Mucosa of descending colon (tissue), 3 donors: Measurements from ENCODE around the gene IFNG. TPM values are rescaled to one million over a fixed set of nuclear protein-coding genes. Genes with fewer than 3 reads are reported as not detected.
A peak's percentile ranks its signal among the peaks of the same experiment; 100 is the strongest.

Source experiments
- ATAC-seq: fragments of 200-7000 bp; cut with Tn5 transposase; one replicate; pipeline ENCODE4 v1.9.1; 2020; ENCODE audit warnings: mild to moderate bottlenecking, moderate library complexity
- DNase-seq, 3 donors: peaks; one replicate each; pipeline ENCODE4 v3.0.0-alpha.2; 2020
- H3K36me3 ChIP-seq: fragments of 200-600 bp; one replicate; pipeline ENCODE4 v1.8.0; 2021; ENCODE audit warnings: low read depth, mild to moderate bottlenecking
- H3K4me1 ChIP-seq: fragments of 200-600 bp; one replicate; pipeline ENCODE4 v1.8.0; 2021; ENCODE audit warnings: low read depth, mild to moderate bottlenecking
- H3K4me3 ChIP-seq: fragments of 200-600 bp; one replicate; pipeline ENCODE4 v1.8.0; 2021; ENCODE audit warnings: mild to moderate bottlenecking
- H3K9me3 ChIP-seq: fragments of 200-600 bp; one replicate; pipeline ENCODE4 v1.8.0; 2021; ENCODE audit warnings: mild to moderate bottlenecking
- intact Hi-C, 2 donors: fragments of 100-400 bp; cut with DNase I in 1 of 2; cut with micrococcal nuclease in 1 of 2; formaldehyde crosslinking; loops; one replicate each; pipeline versions ENCODE4 v1.11.0 to v1.11.1; 2022; cut with DNase I, micrococcal nuclease
- total RNA-seq, 3 donors: library from RNA; stranded (reverse); fragmentation: NEBNext Ultra II Directional in 2 of 3; extraction: Animal tissue kit (Norgen Biotek cat#: 25700) in 2 of 3; gene quantifications; one replicate each; pipeline versions ENCODE4 v1.2.1 to v1.2.4, GENCODE V29; 2021 to 2023
- TF ChIP-seq, protein P1 (sequence below): fragments of 200-600 bp; IDR thresholded peaks from one replicate; pipeline ENCODE4 v1.8.0; 2022; ENCODE audit warnings: antibody characterized with exemption, mild to moderate bottlenecking
- donor health status: DM: no; HTN: no; CAD: no; lungs with moderate emphysema.
- donor health status: DM: no; HTN: no; CAD: no.
- donor health status: DM: no; HTN: yes; CAD: no.

IFNG gene
- total RNA-seq, 3 donors from 2014 or later: not detected

DNA sequence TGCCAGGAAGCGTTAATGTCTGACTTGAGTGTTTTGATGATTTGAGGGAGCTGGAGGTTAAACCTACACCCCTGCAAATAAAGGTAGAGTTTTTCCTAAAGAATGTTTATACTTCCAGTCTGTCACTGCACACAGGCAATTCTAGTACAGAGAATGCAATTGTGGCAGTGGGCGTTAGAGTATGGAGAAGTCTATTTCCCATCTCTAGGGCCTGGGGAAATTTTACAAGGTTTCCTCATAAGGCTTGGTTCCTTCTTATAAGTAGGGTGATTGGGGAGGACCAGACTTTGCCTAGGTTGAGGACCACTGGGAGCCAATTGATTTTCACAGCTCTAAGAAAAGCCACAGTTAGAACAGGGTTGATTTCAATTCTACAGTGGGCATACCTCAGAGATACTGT is 44.3 kb downstream of the IFNG start:
- ATAC-seq: no peak
- Histone ChIP-seq H3K9me3 (no peaks in the 10 kb centered on the region), H3K4me3 (no peak overlapping the region), H3K4me1 (no peaks in the 10 kb centered on the region), H3K36me3 (no peaks in the 10 kb centered on the region)
- DNase-seq: no peak
- TF ChIP-seq, protein P1, sequence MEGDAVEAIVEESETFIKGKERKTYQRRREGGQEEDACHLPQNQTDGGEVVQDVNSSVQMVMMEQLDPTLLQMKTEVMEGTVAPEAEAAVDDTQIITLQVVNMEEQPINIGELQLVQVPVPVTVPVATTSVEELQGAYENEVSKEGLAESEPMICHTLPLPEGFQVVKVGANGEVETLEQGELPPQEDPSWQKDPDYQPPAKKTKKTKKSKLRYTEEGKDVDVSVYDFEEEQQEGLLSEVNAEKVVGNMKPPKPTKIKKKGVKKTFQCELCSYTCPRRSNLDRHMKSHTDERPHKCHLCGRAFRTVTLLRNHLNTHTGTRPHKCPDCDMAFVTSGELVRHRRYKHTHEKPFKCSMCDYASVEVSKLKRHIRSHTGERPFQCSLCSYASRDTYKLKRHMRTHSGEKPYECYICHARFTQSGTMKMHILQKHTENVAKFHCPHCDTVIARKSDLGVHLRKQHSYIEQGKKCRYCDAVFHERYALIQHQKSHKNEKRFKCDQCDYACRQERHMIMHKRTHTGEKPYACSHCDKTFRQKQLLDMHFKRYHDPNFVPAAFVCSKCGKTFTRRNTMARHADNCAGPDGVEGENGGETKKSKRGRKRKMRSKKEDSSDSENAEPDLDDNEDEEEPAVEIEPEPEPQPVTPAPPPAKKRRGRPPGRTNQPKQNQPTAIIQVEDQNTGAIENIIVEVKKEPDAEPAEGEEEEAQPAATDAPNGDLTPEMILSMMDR: no peak
- intact Hi-C loops: no loop called here

DNA sequence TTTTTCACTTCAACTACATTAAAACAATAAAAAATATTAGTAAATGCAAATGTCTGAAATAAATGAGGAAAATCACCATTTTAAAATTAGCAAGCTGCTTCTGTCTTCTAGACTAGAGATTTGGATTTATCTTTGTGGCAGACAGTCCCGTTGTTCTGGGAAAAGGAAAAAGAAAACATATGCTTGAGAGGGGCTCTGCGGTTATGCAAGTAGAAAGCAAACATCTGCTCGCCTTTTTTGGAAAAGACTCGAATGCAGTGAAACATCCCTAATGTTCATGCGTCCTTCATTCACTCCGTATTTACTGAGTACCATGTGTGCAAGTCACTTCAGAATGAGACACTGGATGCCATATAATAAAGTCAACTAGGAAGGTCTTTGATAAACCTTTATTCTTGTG is 44.9 kb downstream of the IFNG start:
- Histone ChIP-seq H3K9me3 (no peaks in the 10 kb centered on the region), H3K36me3 (no peaks in the 10 kb centered on the region), H3K4me1 (no peaks in the 10 kb centered on the region), H3K4me3 (no peak overlapping the region)
- ATAC-seq (no peak), DNase-seq (no peak)
- TF ChIP-seq, protein P1: no peak
- intact Hi-C loops: no loop called here

DNA sequence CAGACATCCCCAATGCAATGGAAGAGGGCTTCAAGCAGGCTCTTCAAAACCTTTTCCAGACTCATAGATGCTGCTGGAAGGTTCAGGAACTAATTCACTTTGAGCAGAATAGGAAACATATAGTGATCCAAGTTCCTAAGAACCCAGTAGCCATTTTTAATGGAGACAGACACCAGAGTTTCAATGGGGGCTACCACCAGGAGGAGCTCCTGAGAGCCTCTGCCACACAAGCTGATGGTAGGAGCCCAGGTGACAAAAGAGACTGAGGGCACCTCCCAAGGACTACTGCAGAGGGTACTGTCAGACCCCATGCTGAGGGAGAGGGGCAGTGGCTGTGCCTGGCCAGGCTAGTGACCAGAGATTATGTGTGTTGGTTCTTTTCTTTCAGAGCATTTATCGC is 45.9 kb downstream of the IFNG start:
- H3K4me3 ChIP-seq: no peak overlapping the region
- H3K4me1 ChIP-seq: no peaks in the 10 kb centered on the region
- ATAC-seq (peak; percentile 30), DNase-seq (peak in 1 of 3 donors; percentile 31)
- no peaks in the 10 kb centered on the region for H3K9me3 ChIP-seq
- TF ChIP-seq, protein P1: no peak
- H3K36me3 ChIP-seq: no peaks in the 10 kb centered on the region
- intact Hi-C loops: no loop called here

DNA sequence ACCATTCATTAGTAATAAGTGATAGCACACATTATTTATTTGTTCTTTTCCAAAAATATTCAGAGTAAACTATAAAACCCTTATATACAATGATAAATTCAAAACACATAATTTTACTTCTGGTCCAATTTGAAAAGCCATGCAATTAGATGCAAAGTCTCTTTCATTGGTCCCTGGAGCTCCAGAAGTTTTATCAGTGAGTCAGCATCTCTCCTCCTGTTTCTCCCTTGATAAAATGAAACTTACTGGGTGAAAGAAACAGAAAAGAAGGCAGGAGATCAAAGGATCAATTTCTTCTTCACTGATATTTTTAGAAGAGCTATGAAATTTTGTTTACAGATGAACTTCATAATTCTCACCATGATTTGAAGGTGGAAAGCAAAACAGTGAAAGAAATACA is 47.5 kb downstream of the IFNG start:
- ATAC-seq (no peak), DNase-seq (no peak)
- Histone ChIP-seq H3K36me3 (no peaks in the 10 kb centered on the region), H3K9me3 (no peaks in the 10 kb centered on the region), H3K4me3 (no peak overlapping the region), H3K4me1 (no peaks in the 10 kb centered on the region)
- TF ChIP-seq, protein P1: no peak
- intact Hi-C loops: no loop called here

DNA sequence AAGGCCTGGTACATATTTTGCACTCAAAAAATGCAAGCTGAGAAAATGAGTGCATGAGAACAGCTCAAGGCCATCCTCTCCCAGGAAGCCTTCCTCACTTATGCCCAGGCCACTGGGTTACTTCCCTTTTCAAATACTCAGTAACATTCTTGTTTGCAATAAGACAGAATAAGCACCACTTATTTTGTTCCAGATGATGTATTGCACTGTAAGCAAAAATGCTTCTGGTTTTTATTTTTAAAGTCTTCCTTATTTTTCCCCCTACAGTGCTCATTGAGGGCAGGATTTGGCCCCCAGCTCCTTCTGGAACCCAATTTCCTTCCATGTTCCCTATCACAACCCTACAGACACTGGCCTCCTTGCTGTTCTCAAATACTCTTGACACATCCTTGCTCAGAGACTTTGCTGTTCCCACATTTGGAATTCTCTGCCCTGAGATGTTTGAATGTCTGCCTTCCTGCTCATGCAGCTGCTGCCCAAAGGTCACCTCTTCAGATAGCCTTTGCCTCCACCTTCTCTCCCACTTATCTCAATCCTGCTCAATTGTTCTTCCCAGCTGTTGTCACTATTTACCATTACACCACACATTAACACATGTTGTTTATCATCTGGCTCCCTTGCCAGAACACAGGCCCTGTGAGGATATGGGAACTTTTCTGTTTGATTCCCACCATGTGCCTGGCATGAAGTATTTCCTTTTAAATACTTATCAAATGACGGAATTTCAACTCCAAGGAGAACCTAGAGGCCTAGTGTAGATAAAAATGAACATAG is 49.9 kb downstream of the IFNG start:
- intact Hi-C loops: no loop called here
- ATAC-seq (peak; percentile 66), DNase-seq (no peak)
- TF ChIP-seq, protein P1: no peak
- Histone ChIP-seq H3K4me3 (no peak overlapping the region), H3K9me3 (no peaks in the 10 kb centered on the region), H3K4me1 (no peaks in the 10 kb centered on the region), H3K36me3 (no peaks in the 10 kb centered on the region)
